GM18519 (cell line): Measurements from ENCODE around the gene ALPK3.
"Not testable (repeated sequence)": the region's sequence is repeated elsewhere in the genome, so short reads cannot be mapped to it uniquely, and the experiment has no call there.

Experiments
- ATAC-seq: cut with Tn5 transposase; IDR thresholded peaks from one replicate; pipeline ENCODE4 v1.9.1; 2021; ENCODE audit warnings: mild to moderate bottlenecking, moderate library complexity; ENCODE audit not compliant: unreplicated experiment, low FRiP score

Gene ALPK3

DNA sequence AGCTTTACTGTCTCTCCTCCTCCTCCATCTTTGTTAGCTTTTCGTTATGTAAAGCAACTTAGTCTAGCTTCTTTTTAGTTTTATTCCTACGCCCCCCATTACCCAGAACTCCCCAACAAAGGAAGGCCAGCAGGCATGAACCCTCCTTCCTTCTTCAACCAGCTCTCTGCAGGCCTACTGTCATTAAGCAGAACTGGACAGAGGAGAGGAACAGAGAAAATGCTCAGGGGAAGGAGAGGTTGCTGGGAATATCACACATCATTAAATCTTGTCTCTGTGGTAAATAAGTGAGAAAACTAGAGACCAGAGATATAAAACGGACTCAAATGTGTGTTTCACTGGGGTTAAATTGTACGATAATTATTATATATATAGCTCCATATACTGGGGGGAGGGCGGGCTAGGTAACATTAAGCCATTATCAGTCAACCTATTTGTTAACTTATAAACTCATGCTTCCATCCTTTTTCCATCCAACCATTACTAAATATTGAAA is 48.0 kb downstream of the ALPK3 start:
- no peak for ATAC-seq

DNA sequence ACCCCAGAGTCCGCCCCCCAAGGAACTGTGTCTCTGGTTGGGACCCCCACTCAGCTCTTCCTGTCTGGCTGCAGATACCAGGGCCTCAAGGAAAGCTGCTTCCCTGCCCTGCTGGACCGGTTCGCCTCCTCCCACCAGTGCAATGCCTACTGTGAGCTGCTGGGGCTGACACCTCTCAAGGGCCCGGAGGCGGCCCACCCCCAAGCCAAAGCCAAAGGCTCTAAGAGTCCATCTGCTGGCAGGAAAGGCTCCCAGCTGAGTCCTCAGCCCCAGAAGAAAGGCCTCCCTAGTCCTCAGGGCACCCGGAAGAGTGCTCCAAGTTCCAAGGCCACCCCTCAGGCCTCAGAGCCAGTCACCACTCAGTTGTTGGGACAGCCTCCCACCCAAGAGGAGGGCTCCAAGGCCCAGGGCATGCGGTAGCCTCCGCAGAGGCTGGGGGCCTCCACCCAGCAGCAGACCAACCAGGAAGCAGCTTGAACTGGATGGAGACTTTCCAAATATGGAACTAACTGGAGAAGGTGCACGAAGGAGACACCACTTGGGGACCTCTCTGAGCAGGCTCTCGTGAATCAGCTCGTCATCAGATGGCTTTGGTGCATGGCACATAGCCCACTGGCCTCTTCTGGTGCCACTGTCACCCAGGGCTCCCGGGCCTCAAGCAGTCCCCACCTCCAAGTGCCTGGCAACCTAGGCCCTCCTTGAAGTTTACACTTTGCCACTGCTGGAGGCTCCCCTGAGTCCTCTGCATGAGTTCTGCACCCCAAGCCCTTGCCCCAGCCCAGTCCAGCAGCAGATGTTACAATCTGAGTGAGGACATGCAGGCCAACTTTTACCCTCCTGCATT is 51.1 kb downstream of the ALPK3 start:
- no peak for ATAC-seq

DNA sequence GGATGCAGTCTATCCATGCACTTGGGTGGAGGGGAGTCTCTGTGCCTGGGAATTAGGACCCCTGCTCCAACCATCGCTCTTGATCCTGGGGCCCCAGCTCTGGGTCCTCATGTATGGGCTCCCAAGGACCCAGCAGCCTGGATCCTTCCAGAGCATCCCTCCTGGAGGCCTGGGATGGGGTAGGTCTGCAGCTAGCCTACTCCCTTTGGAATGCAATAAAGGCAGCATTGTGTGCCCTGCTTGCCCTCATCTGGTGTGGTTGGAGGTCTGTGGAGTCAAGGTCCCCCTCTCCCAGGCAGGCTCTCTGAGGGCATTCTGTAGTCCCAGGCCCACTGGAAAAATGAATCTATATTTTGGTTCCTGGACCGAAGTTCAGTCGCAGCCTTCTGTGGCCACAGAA is 52.4 kb downstream of the ALPK3 start:
- ATAC-seq: no peak

DNA sequence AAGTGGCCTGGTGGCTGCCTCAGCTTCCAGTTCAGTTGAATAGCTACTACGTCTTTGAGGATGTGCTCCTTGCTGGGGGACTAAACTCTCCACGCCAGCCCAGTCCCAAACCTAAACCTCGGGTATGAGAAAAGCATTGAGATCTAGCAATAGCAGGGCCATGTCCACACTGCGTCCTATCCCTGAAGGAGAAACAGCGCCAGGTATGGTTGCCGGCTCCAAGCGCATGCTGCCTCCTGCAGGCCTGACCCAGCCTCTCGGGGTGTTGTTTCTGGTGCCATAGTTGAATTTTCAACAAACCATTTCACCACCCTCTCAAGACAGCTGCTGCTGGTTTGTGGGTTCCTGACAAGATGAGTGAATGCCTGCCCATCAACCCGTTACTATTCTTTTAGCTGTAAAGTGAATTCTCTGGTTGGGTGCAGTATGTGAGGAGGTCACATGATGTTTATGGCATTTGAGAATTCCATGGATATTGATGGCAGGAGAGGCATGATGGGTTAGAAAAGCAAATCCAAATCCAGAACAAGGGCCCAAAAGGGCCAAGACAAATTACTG is 54.4 kb downstream of the ALPK3 start:
- ATAC-seq: no peak

DNA sequence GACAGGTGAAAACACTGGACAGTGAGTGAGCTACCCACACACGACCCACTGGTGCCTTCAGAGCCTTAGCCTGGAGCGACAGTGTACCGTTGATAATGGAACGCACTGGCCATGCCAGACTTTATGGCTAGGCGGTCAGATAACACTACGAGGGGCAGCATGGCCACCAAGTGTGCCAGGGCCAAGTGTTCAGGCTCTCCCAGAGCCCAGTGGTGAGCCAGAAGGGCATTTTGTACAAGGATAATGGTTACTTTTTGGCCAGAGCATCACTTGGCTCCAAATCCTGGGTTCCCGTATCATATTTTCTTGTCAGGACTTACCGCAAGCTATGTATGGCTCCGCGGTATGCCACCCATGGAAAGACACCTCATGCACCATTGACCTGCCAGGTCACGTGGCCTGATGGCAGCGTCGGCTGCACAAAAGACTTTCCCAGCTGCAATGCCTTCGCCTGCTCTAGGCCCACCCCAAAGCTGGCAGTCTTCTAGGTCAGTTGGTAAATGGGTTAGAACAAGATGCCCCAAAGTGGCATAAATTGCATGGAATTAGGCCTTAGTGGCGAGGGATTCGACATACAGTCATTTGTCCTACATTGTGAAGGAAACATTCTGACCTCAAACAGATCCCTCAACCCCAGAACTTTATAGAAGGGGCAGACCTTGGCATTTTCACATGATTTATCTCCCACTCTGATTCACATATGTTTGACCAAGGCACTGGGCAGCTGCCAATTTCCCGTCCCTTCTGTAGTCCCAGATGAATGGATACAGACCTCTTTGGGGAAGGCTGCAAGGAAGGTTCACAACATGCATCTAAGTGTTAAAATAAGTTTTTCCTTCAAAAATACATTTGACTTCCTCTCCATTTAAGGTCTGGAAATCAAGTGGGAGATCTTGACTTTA is 55.1 kb downstream of the ALPK3 start:
- ATAC-seq: no peak

DNA sequence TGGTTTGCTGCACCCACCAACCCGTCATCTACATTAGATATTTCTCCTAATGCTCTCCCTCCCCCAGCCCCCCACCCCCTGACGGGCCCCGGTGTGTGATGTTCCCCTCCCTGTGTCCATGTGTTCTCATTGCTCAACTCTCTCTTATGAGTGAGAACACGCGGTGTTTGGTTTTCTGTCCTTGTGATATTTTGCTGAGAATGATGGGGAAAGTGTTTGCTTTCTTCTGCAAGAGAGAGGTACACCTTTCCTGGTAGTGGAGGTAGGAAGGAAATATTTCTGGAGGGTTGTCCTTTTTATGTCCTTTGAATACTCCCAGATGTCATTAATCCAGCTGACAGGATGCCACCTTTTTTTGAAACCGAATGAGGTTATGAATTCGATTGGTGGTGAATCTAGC is 56.8 kb downstream of the ALPK3 start:
- no peak for ATAC-seq

DNA sequence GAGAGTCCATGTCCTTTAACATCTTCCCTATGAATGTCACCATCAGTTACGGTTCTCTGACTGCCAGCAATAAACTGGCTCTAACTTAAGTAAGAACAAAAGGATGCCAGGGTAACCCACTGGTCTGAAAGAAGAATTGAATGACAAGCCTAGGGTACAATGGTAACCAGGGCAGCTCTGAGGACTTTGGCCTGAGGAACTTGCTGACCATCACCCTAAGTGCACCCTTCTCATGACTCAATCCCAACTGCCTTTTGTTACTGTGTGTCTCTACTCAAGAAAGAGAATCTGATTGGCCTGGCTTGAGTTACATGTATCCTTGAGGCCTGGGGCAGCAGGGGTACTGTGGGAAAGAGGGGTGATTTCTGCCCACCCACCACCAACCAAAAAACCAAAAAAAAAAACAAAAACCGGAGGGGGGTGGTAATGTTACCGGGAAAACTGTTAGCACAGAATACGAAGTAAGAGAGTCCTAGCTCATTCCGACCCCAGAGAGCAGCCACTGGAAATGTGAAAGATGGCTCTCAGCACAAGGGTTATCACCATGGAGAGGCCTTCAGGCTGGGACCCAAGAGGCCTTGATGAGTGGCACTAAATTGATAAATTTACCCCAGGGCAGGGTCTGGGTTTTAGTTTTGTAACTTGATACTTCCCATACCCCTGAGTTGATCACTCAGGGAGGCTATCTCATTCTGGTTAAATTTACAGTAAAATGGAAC is 58.0 kb downstream of the ALPK3 start:
- no peak for ATAC-seq

DNA sequence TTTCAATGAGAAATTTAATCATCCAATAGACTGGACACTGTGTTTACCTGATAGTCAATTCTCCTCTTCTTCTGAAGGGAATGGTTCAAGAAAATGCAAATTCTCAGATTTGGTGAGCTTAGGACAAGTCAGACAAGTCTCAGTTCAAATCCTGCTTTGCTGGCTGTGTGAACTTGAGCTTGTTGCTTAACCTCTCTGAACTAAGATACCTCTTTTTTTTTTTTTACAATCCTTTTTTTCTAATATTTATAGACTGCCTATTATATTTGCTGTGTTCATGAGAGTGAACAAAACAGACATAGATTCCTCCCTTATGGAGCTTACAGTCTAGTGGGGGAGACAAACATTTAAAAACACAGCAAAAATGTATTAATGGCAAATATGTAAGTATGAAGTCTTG is 59.1 kb downstream of the ALPK3 start:
- no peak for ATAC-seq

DNA sequence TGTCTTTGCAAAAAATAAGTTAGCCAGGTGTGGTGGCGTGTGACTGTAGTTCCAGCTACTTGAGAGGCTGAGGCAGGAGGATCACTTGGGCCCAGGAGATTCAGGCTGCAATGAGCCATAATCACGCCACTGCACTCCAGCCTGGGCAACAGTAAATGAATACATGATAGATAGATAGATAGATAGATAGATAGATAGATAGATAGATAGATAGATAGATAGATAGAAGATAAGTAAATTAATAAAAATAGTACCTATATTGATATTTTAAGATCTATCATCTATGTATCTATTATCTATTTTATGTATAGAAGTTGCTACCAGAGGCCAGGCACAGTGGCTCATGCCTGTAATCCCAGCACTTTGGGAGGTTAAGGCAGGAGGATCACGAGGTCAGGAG is 60.5 kb downstream of the ALPK3 start:
- ATAC-seq: not testable (repeated sequence)

DNA sequence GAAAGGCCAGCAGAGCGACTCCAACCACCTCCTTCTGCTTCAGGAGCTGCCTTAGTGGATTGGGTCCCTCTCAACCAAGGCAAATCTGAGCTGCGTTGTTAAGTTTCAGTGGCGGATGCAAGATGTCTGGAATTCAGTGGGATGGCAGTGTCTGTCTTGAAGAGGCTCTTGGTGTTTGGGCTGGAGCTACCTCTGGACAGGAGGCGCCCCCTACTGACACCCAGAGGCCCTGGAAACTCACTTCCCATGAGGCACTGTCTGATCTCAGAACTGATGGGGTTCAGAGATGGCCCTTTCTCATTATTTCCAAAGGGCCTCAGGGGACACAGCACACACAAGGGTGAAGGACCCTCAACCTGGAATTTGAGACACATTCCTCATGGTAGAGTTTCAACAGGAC is 61.3 kb downstream of the ALPK3 start:
- no peak for ATAC-seq

DNA sequence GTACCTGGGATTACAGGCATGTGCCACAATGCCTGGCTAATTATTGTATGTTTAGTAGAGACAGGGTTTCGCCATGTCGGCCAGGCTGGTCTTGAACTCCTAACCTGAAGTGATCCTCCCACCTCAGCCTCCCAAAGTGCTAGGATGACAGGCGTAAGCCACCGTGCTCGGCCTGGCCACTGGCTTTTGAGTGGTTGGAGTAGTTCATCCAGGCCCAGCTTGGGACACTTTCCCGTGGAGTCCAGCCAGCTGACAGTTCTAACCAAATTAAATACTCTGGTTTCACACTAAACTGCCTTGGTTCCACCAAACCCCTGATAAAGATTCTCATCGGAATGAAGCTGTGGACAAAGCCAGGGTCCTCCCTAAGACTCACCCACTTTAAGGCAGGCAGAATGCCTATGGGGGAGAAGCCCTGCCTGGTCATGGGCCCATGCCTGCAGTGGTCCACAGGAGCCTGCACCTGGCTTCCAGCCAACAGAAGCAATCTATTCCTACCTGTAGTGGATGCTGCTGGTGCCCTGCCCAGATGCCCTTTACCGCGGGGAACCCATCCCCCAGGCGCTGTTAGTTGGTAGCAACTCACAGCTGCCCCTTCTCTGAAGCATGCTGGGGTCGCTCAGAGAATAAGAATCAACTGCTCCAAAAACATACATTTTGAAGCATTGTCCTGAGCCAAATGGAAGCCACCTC is 62.1 kb downstream of the ALPK3 start:
- no peak for ATAC-seq

DNA sequence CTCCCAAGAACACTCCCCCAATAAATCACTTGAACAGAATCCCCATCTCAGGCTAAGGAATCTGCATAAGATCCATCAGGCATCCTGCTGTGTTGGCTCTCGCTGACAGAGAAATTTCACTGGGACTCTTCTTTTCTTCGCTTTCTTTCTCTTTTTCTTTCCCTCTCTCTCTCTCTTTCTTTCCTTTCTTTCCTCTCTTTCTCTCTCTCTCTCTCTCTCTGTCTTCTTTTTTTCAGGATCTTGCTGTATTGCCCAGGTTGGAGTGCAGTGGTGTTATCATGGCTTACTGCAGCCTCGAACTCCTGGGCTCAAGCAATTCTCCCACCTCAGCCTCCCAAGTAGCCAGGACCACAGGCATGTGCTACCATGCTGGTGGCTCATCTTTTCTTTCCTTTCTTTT is 62.9 kb downstream of the ALPK3 start:
- ATAC-seq: no peak

DNA sequence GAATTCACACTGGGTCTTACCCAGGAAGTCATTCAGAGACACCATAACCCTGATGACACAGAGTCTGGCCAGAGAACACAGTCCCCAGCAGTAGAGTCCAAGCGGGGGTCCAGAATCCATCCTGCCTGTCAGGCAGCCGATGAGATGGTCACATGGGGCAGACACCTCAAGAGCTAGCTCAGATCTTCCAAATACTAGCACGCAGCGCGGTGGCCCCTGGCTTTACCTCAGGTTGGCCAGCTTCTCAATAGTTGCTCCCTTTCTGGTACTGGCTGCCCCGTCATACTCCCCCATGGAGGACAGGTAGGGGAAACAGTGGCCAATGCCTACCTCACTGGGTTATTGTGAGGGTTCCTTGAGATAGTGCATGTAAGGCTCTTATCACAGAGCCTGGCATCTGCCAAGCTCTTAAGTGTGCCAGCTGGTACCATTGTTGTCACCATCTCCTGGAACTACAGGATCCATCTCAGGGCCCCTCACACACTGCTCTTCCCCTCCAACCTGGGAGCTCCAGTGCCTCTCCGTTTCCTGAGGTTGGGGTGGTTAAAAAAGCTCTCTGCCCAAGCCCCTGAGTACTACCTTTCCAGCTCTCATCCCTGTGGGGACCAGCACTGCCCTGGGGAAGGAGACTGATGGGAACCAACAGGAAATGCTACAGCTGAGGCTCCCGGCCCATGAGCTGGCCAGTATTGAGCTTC is 63.8 kb downstream of the ALPK3 start:
- no peak for ATAC-seq

DNA sequence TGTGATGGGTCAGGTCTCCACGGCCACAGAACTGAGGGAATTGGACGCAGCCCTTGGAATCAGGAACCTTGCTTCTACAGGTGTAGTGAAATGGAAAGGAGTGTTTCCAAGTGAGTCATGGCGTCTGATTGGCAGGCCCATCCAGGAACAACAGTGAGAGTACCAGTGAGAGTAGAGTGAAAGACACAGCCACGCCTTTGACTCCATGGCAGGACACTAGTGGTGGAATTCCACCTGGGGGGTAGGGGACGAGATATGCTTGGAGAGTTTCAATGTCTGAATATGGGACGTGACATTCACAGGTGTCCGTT is 64.3 kb downstream of the ALPK3 start:
- no peak for ATAC-seq

DNA sequence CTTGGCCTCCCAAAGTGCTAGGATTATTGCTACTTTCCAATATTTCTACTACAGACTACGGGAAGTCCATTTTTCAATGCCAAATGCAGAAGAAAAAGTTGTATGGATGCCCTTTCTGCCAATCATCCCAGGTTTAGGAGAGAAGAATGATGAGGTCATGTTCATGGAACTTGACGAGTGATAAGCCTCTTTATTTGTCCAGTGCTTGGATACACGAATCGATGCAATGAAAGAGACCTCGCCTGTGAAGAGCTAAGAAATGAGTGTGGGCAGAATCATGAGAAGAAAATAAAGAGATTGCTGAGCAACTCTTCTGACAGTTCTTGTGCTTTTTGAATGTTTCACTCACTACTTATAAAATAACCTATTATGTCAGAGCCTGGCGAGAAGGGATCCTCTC is 66.3 kb downstream of the ALPK3 start:
- no peak for ATAC-seq

DNA sequence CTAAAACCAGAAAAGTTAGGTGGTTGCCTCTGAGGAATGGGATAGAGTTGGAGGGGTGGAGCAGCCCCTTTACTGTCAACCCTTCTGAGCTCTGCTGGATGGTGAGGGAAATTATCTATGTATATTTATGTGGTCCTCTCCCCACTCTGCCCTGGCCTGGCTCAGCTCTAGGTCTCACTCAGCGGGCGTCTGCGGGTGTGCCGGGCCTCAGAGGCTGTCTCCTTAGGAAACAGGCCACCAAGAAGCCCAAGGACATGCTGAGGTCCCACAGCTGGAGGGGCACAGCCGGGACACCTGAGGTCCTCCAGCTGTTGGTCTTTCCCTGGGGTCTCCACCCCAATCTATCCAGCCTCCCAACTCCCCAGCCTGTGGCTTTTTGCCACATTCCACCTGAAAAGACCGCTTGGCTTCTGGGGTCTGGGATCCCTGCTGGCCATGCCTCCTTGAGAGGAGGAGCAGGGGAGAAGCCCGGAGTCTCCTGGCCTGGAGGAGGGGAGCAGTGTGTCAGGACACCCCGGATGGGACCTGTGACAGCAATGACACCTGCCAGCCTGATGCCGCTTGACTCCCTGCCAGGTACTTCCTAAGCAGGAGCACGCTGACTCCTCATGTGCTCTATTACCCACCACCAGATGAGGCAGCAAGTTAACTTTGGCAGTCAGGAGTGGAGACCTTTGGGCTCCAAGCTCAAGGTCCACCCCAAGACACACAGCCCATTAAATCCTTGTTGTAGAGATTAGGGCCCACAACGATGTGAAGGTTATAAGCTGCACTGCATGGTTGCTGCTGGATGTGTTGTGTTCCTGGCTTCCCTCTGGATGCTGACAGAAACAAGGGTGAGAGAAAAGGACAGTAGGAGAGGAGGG is 67.0 kb downstream of the ALPK3 start, which contains the start of gene SLC28A1:
Gene SLC28A1, plus strand, starts transcription at position 747 of the 866 bp plus-strand sequence. CDS start 3,099 bp downstream, outside the sequence.
- no peak for ATAC-seq

DNA sequence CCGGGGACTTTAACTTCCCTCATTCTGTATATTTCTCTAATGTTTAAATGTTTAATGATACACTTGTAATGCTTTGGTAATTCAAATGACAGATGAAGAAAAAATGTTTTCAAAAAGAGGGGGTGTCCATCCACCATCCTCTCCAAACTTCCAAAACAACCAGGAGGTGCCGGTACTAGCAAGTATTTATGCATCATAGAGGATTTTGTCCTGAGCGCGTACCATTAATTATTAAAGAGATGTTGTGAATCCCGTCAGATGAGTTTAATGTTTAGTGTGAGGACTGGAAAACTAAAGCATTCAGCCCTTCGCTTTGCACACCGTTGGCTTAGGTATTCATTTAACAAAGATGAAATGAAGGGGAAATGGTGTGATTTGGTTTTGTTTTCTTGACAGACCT is 68.6 kb downstream of the ALPK3 start:
- no peak for ATAC-seq

DNA sequence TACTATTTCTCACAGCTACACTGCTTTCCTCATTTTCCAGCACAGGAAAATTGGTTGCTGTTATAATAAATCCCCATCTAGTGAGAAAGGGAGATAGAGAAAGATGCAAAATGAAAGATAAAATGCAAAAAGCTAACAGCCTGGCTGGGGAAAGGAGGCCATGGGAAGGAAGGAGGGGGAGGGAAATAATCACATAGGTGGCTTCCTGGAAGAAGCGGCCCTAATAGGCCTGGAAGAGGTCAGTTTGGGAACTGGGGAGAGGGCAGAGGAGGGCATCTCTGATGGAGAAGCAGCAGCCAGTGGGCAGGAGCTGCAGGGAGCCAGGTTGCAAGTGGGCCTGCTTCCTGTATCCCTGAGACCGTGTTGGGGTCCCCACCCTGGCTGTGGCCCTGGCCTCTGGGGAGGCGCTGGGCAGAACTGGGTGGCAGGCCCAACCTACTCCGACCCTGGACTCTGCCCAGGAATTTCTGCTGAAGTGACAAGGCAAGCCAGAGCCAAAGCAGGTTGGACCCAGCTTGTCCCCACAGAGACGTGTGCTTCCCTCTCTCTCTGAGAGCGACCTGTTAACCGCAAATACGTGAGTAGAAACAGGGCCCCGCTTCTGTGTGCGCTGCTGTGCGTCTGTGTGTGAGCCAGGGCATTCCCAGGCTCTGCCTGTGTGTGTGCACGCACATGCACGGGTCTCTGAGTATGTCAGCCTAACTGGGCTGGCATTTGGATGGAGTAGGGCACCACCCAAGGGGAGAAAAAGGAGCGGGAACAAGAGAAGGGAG is 69.2 kb downstream of the ALPK3 start:
- no peak for ATAC-seq
